OCI-LY3 (cell line): ENCODE results near the gene DISP1.
A peak's percentile ranks its signal among the peaks of the same experiment; 100 is the strongest.

Experiments used
- H2AFZ ChIP-seq: fragments of 200-600, 300-600 bp; shearing (Covaris generic); 2 replicates; pipeline ENCODE4 v1.6.0; 2014; ENCODE audit warnings: antibody characterized with exemption, low read depth, low read length
- H3K27ac ChIP-seq: fragments of 200-600, 300-600 bp; sonication (generic); 2 replicates; pipeline ENCODE4 v1.5.1; 2014; ENCODE audit warnings: mild to moderate bottlenecking, low read length, moderate library complexity, mixed read lengths
- H3K27me3 ChIP-seq: fragments of 200-600, 300-600 bp; sonication (generic); 2 replicates; pipeline ENCODE4 v1.6.1; 2014; ENCODE audit warnings: low read depth, low read length, mixed read lengths
- H3K36me3 ChIP-seq: fragments of 200-600, 300-600 bp; sonication (generic); replicated peaks from 2 replicates; pipeline ENCODE3; 2014; ENCODE audit warnings: low read depth, low read length, mixed read lengths
- H3K4me1 ChIP-seq: fragments of 300-600, 200-600 bp; sonication (generic); 2 replicates; pipeline ENCODE4 v1.6.1; 2014; ENCODE audit warnings: low read length, mixed read lengths
- H3K4me2 ChIP-seq: fragments of 200-600, 300-600 bp; sonication (generic); 2 replicates; pipeline ENCODE4 v1.6.1; 2014; ENCODE audit warnings: low read length, mixed read lengths
- H3K4me3 ChIP-seq: fragments of 300-600, 200-600 bp; sonication (generic); 2 replicates; pipeline ENCODE4 v1.5.1; 2014; ENCODE audit warnings: antibody characterized with exemption, mild to moderate bottlenecking, low read length, moderate library complexity
- H3K79me2 ChIP-seq: fragments of 300-600, 200-600 bp; shearing (Covaris generic); 2 replicates; pipeline ENCODE4 v1.6.1; 2014; ENCODE audit warnings: mild to moderate bottlenecking, low read length, mixed read lengths
- H3K9ac ChIP-seq: fragments of 300-600, 200-600 bp; shearing (Covaris generic); 2 replicates; pipeline ENCODE4 v1.6.0; 2014; ENCODE audit warnings: mild to moderate bottlenecking, low read length, moderate library complexity
- H3K9me3 ChIP-seq: fragments of 200-600, 300-600 bp; shearing (Covaris generic); 2 replicates; pipeline ENCODE4 v1.6.1; 2014; ENCODE audit warnings: low read length, mixed read lengths; ENCODE audit not compliant: insufficient read depth
- H4K20me1 ChIP-seq: fragments of 200-600, 300-600 bp; sonication (generic); 2 replicates; pipeline ENCODE4 v1.6.1; 2016; ENCODE audit warnings: low read length, mixed read lengths; ENCODE audit not compliant: insufficient read depth
- EZH2phosphoT487 ChIP-seq: fragments of 200-600 bp; shearing (Covaris generic); IDR thresholded peaks from 2 replicates; pipeline ENCODE4 v1.6.1; 2018; ENCODE audit warnings: antibody characterized with exemption, mixed run types, low read depth
- TF ChIP-seq, protein P1 (sequence below): fragments of 200-600, 300-600 bp; sonication (generic); IDR thresholded peaks from 2 replicates; pipeline ENCODE4 v1.5.1; 2014; ENCODE audit warnings: antibody characterized with exemption, low read length, low read depth

Gene DISP1

DNA sequence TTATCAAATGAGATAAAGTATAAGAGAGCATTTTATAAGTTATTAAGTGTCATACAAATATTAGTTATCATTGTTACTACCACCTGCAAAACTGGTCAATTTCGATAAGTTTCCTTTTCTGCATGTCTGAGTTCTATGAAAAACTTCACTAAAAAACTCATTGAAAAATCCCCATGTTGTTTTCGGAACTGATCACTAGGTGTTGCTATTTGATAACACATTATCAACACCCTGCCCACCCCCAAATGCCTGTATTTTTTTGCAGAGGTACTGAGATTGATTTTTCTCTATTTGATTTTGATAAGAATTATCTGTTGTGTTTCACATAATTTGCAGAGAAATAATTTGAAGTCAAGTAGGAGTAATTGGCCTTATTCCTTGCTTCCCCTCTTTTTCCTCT lies 22.1 kb upstream of the DISP1 start:
- Histone ChIP-seq H3K79me2 (no peaks in the 10 kb centered on the region), H3K4me3 (no peak overlapping the region), H3K9ac (no peak overlapping the region), H3K27ac (no peak overlapping the region), H3K27me3 (0 out of 2 replicates have a peak, but pooled peaks cover 8% of the 10 kb centered on the region), H3K4me2 (no peak overlapping the region), H3K4me1 (no peaks in the 10 kb centered on the region), H3K36me3 (no peaks in the 10 kb centered on the region), H4K20me1 (no peaks in the 10 kb centered on the region), H3K9me3 (0 out of 2 replicates have a peak, but pooled peaks cover 3% of the 10 kb centered on the region), H2AFZ (no peak overlapping the region)
- TF ChIP-seq EZH2phosphoT487: no peak
- TF ChIP-seq, protein P1, sequence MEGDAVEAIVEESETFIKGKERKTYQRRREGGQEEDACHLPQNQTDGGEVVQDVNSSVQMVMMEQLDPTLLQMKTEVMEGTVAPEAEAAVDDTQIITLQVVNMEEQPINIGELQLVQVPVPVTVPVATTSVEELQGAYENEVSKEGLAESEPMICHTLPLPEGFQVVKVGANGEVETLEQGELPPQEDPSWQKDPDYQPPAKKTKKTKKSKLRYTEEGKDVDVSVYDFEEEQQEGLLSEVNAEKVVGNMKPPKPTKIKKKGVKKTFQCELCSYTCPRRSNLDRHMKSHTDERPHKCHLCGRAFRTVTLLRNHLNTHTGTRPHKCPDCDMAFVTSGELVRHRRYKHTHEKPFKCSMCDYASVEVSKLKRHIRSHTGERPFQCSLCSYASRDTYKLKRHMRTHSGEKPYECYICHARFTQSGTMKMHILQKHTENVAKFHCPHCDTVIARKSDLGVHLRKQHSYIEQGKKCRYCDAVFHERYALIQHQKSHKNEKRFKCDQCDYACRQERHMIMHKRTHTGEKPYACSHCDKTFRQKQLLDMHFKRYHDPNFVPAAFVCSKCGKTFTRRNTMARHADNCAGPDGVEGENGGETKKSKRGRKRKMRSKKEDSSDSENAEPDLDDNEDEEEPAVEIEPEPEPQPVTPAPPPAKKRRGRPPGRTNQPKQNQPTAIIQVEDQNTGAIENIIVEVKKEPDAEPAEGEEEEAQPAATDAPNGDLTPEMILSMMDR: peak; percentile 71

DNA sequence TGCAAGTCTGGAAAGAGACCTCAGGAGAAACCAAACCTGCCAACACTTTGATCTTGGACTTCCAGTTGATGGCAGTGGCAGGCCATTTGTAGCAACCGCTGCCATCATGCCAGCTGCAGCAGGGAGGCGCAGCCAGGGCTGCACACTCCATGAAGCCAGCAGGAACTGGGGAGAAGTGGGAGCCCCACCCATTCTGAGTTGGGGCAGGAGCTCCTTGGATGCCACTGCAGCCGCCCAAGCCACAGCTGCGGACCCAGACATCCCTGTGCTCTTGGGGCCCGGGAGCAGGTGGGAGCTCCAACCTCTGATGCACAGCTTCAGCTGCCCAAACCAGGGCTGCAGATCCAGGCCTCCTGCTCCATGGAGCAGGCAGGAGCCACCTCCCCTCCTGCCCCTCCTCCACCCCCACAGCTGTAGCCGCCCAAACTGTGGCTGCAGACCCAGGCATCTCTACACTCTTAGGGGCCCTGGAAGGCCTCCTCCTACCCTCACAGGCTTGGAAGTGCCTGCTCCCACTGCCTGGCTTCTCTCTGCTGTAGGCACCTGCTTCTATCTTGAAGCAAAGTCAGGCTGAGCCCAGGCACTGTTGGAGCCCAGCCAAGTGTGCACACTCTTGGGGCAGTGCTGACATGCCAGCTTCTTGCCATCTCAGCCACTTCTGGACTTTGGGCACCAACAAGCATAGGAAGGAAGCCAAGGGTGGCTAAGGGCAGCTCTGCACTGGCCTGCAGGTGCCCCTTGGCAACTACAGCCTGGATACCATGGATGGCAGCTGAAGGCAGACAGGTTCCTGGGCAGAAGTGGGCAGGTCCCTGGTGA lies 20.0 kb upstream of the DISP1 start:
- H3K4me1 ChIP-seq: no peaks in the 10 kb centered on the region
- no peak overlapping the region for H3K4me3 ChIP-seq
- no peak overlapping the region for H3K4me2 ChIP-seq
- no peak overlapping the region for H2AFZ ChIP-seq
- peaks cover 19% of the 10 kb centered on the region for H3K27me3 ChIP-seq
- H3K9me3 ChIP-seq: no peaks in the 10 kb centered on the region
- H3K36me3 ChIP-seq: no peaks in the 10 kb centered on the region
- no peaks in the 10 kb centered on the region for H4K20me1 ChIP-seq
- no peak overlapping the region for H3K27ac ChIP-seq
- TF ChIP-seq, protein P1: 0 out of 2 replicates have a peak, but pooled peaks have one; percentile 13
- TF ChIP-seq EZH2phosphoT487: no peak
- H3K79me2 ChIP-seq: no peaks in the 10 kb centered on the region
- no peak overlapping the region for H3K9ac ChIP-seq

DNA sequence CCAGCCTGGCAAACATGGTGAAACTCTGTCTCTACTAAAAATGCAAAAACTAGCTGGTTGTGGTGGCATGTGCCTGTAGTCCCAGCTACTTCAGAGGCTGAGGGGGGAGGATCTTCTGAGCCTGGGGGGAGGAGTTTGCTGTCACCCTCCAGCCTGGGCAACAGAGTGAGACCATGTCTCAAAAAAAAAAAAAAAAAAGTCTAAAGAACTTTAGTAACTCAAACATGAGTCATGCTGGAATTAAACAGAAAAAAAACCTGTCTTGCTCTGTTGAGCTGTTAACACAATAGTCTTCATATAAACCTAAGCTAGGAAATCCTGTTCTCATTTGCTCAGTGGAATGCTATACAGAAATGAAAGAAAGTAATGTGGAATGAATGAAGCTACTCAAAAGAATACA lies 16.7 kb upstream of the DISP1 start:
- no peaks in the 10 kb centered on the region for H3K9me3 ChIP-seq
- H3K27ac ChIP-seq: no peak overlapping the region
- H3K4me1 ChIP-seq: no peaks in the 10 kb centered on the region
- H3K4me3 ChIP-seq: no peak overlapping the region
- no peak overlapping the region for H2AFZ ChIP-seq
- no peak for TF ChIP-seq EZH2phosphoT487
- TF ChIP-seq, protein P1: no peak
- H3K79me2 ChIP-seq: no peaks in the 10 kb centered on the region
- H4K20me1 ChIP-seq: no peaks in the 10 kb centered on the region
- H3K27me3 ChIP-seq: peaks cover 33% of the 10 kb centered on the region
- no peak overlapping the region for H3K9ac ChIP-seq
- no peak overlapping the region for H3K4me2 ChIP-seq
- H3K36me3 ChIP-seq: no peaks in the 10 kb centered on the region

DNA sequence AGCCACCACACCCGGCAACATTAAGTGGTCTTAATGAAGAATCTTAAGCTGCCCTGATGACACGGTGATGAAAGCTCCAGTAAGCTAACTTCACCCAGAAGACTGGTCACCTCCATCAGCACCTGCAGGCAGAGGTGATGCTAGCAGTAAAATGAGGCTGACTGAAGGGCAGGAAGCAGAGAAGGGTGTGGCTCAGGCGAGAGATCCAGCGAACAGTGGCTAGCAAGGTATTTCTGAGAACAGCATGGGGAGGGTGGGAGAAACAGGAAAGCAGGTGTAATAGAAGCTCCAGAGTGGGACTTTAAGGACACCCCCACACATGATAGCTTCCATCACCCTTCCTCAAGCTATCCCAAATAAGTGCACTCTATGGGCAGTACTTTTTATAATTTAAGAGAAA lies 15.9 kb upstream of the DISP1 start:
- no peak overlapping the region for H3K27ac ChIP-seq
- no peaks in the 10 kb centered on the region for H3K4me1 ChIP-seq
- H3K4me3 ChIP-seq: no peak overlapping the region
- no peaks in the 10 kb centered on the region for H4K20me1 ChIP-seq
- H2AFZ ChIP-seq: no peak overlapping the region
- no peak overlapping the region for H3K4me2 ChIP-seq
- H3K27me3 ChIP-seq: peaks cover 39% of the 10 kb centered on the region
- H3K9me3 ChIP-seq: no peaks in the 10 kb centered on the region
- no peaks in the 10 kb centered on the region for H3K79me2 ChIP-seq
- TF ChIP-seq EZH2phosphoT487: no peak
- no peaks in the 10 kb centered on the region for H3K36me3 ChIP-seq
- H3K9ac ChIP-seq: no peak overlapping the region
